Astrocyte of the spinal cord (primary cell): ENCODE results near the gene NOP10.

Source experiments
- DNase-seq: peaks from one replicate; pipeline ENCODE4 v3.0.0; 2011; ENCODE audit warnings: low read depth, low spot score
- H3K4me3 ChIP-seq: 2 replicates; pipeline ENCODE4 v1.5.1; 2011; ENCODE audit warnings: low read depth, mild to moderate bottlenecking, low read length, moderate library complexity
- in situ Hi-C: cut with HindIII; loops from 2 replicates; pipeline ENCODE4 v1.10.0; 2017; ENCODE audit warnings: low sequenced_read_pairs
- TF ChIP-seq, protein P1 (sequence below): IDR thresholded peaks from 2 replicates; pipeline ENCODE4 v1.5.1; 2012; ENCODE audit warnings: low read depth, mild to moderate bottlenecking, low read length, inconsistent platforms

Gene NOP10

GRCh38 chr15:34337557-34338306, 5.2 kb downstream of the NOP10 start, which contains the start of gene SLC12A6:
TSS of gene SLC12A6 (minus strand) at chr15:34337781. CDS start at chr15:34336680, 1,101 bp downstream.
- TF ChIP-seq, protein P1, sequence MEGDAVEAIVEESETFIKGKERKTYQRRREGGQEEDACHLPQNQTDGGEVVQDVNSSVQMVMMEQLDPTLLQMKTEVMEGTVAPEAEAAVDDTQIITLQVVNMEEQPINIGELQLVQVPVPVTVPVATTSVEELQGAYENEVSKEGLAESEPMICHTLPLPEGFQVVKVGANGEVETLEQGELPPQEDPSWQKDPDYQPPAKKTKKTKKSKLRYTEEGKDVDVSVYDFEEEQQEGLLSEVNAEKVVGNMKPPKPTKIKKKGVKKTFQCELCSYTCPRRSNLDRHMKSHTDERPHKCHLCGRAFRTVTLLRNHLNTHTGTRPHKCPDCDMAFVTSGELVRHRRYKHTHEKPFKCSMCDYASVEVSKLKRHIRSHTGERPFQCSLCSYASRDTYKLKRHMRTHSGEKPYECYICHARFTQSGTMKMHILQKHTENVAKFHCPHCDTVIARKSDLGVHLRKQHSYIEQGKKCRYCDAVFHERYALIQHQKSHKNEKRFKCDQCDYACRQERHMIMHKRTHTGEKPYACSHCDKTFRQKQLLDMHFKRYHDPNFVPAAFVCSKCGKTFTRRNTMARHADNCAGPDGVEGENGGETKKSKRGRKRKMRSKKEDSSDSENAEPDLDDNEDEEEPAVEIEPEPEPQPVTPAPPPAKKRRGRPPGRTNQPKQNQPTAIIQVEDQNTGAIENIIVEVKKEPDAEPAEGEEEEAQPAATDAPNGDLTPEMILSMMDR, result no peak
- H3K4me3 ChIP-seq, result peak within 1 kb of the TSS; percentile 93
- in situ Hi-C loops, result no loop called here
- DNase-seq, result peak; percentile 90

- DNase-seq, result no peak
- TF ChIP-seq, protein P1, result no peak
- peak overlapping the region; percentile 93 for H3K4me3 ChIP-seq
- in situ Hi-C loops, result no loop called here
Observed at GRCh38 chr15:34336991-34337556, 5.9 kb downstream of the NOP10 start.

GRCh38 chr15:34336231-34336990, 6.5 kb downstream of the NOP10 start:
- in situ Hi-C loops, result no loop called here
- TF ChIP-seq, protein P1, result no peak
- peak overlapping the region; percentile 93 for H3K4me3 ChIP-seq
- no peak for DNase-seq

DNA sequence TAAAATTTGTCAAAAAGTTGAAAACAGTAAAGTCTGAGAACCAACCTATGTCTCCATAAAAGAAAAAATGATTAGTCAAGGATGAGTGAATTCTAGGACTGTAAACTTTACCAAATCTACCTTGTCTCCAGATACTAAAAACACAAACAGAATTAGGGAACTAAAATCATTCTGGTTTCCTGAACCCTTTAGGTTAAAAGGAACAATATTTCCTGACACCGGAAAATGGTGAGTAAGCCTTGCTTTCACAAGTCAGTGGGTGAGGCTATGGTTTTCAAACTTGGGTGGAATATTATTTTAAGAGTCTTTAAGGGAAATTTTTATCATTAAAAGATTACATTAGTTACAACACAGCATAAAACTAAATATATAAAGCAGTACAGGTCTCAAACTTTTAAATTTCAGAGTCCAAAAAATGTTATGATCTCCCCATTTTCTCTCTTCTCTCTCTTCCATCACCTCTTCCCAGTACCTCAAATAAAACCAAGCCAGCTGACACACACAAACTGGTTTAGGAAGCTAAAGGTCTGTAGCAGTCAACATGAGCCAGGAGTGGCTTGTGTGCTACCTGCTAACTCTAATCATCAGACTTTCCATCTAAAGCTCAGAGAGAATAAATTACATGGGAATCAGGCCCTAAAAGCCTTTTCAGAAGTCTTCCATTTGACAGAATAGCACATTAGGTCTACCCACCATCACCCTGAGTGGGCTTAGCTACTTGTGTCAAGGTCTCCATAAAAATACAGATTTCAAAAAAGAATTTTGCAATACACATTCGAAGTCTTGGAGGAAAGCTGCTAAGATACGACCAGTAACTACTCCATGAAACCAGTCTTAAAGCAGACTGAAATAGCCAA, 7.5 kb downstream of the NOP10 start:
- in situ Hi-C loops, result no loop called here
- DNase-seq, result no peak
- H3K4me3 ChIP-seq, result peak overlapping the region; percentile 12
- TF ChIP-seq, protein P1, result no peak

DNA sequence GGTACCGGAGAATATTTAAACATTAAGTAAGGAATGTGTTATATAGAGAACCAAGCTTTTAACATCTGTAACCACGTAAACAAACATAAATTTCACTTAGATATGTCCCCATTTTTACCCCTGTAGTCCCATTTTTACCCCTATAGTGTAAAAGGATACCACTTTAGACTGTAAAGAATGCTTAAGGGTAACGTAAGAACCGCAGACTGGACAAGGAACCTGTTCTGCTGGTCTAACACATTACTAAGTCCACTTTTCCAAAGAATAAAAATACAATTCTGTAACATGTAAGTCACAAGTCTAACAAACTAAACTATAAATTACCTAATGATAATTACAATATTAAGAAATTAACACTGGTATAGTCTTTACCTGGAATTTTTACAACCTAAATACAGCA, 8.3 kb downstream of the NOP10 start:
- H3K4me3 ChIP-seq, result no peak overlapping the region
- DNase-seq, result no peak
- TF ChIP-seq, protein P1, result no peak
- in situ Hi-C loops, result no loop called here
